ENCODE measurements around the gene IFIT1B.
"Not testable (repeated sequence)": the region's sequence is repeated elsewhere in the genome, so short reads cannot be mapped to it uniquely, and the experiment has no call there.

IFIT1B gene

GRCh38 chr10:89388806-89389205 lies 10.9 kb downstream of the IFIT1B start:
- no peak for DNase-seq

GRCh38 chr10:89389254-89389653 lies 11.4 kb downstream of the IFIT1B start:
- DNase-seq: no peak

- no peak for DNase-seq
Observed at GRCh38 chr10:89390476-89391225, 12.8 kb downstream of the IFIT1B start.

GRCh38 chr10:89391226-89391576 lies 13.3 kb downstream of the IFIT1B start:
- not testable (repeated sequence) for DNase-seq

GRCh38 chr10:89391907-89392756 lies 14.3 kb downstream of the IFIT1B start, which contains the start of gene IFIT1:
Gene IFIT1, plus strand, starts transcription at chr10:89392623. Its CDS starts 90 bp downstream, at chr10:89392713.
- peak; percentile 95 for DNase-seq

- DNase-seq: peak; percentile 73
Observed at GRCh38 chr10:89392974-89393373, 15.1 kb downstream of the IFIT1B start.

GRCh38 chr10:89393898-89394297 lies 16.0 kb downstream of the IFIT1B start:
- DNase-seq: no peak

GRCh38 chr10:89395141-89395540 lies 17.3 kb downstream of the IFIT1B start:
- DNase-seq: no peak

- DNase-seq: no peak
Observed at GRCh38 chr10:89398003-89398749, 20.3 kb downstream of the IFIT1B start.

- DNase-seq: peak; percentile 80
Observed at GRCh38 chr10:89399956-89400355, 22.1 kb downstream of the IFIT1B start.

GRCh38 chr10:89403043-89403442 lies 25.2 kb downstream of the IFIT1B start:
- DNase-seq: no peak

- DNase-seq: no peak
Observed at GRCh38 chr10:89404104-89405047, 26.5 kb downstream of the IFIT1B start.

- not testable (repeated sequence) for DNase-seq
Observed at GRCh38 chr10:89406178-89406577, 28.3 kb downstream of the IFIT1B start.

- not testable (repeated sequence) for DNase-seq
Observed at GRCh38 chr10:89407792-89408191, 29.9 kb downstream of the IFIT1B start.

GRCh38 chr10:89409282-89409681 lies 31.4 kb downstream of the IFIT1B start:
- DNase-seq: not testable (repeated sequence)

GRCh38 chr10:89410551-89410950 lies 32.7 kb downstream of the IFIT1B start:
- DNase-seq: peak; percentile 48

- not testable (repeated sequence) for DNase-seq
Observed at GRCh38 chr10:89411135-89411534, 33.3 kb downstream of the IFIT1B start.

- not testable (repeated sequence) for DNase-seq
Observed at GRCh38 chr10:89412276-89412675, 34.4 kb downstream of the IFIT1B start.

- DNase-seq: no peak
Observed at GRCh38 chr10:89413398-89413912, 35.6 kb downstream of the IFIT1B start.

GRCh38 chr10:89414146-89414878 lies 36.5 kb downstream of the IFIT1B start, which contains the start of gene IFIT5:
Gene IFIT5, plus strand, starts transcription at chr10:89414568. Its CDS starts 231 bp downstream, at chr10:89414799.
- DNase-seq: peak; percentile 95
